NCI-H2081 treated with DMSO at 0.1 percent for 48 hours (cell line): ENCODE measurements around the gene BRSK1.

Source experiments
- DNase-seq: peaks from one replicate; lab custom pipeline; 2025; lab: John Stamatoyannopoulos, UW

The BRSK1 gene

DNA sequence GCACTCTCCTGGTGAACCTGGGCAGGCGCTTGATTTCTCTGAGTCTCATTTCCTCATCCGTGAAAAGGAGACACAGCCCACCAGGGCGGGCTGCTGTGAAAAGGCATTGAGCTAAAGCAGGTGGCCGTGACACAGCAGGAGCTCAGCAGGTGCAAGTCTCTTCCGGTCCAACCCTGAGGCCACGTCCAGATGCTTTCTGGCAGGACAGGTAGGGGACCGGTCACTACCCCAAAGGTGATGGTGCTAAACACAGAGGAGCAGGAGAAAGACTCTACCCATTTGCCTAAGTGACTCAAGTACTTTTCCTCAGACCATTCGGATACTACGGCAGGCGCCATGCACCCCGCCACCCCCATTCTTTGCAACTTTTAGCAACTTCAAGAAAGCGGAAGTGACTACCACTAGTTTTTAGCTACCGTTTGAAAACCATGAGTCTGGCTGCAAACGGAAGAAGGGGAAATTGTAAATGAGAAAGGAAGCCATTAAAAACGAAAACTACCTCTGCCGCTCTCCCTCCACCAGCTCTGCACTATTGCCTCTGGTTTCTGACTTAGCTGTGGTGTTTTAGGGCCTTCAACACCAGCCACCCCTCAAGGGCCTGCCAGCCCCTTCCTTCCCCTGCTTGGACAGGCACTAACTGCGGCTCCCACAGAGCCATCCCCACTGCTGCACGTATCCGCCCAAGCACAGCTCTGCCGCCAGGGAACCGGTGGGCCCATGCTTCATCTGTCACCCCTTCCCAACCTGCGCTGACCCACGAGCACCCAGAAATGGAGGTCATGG is 29.8 kb upstream of the BRSK1 start:
- no peak for DNase-seq

DNA sequence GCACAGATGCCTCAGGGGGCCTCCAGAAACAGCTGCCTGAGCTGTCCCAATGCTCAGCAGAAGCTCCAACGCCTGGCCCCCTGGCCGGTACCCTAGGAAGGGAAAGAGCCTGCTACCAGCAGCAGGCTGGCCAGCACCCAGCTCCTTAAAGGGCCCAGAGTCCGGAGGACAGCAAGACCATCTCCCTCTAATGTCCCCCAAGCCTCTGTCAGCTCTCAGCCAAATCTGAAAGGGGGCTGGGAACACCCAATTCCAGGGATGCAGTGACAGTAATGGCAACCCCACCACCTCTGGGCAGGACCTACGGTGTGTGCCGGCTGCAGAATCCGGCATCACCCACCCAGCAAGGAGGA is 29.2 kb upstream of the BRSK1 start:
- DNase-seq: no peak

DNA sequence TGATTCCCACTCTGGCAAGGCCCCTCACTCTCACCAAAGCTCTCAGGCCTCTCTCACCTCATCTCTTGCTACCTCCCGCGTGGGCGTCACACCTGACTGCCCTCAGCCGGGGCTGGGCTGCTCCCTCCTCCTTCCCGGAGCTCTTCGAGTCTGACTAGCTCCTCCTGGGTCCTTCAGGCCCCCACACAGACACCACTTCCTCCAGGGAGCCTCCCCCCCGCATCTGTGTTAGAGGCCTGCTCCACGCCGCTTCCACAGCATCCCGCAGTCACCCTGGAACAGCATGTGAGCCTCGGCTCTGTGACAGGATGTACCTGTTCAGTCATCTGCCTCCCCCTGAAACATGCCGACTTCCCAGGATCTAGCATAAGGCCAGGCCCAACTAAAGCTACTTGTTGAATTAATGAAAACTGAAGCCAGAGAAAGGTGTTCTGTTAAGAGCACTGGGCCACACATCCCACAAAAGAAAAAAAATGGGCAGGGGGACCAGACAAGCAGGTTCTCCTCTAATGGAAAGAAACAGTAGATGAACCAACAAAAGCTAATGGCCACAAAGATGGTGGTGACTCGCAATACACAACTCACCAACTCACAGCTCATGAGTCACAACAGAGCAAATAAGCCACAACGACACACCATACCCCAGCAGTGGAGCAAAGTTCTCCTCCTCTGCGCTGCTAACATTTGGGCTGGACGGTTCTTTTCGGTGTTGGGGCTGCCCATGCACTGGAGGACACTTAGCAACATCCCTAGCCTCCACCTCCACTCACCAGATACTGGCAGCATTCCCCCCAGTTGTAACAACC is 28.0 kb upstream of the BRSK1 start:
- DNase-seq: no peak

DNA sequence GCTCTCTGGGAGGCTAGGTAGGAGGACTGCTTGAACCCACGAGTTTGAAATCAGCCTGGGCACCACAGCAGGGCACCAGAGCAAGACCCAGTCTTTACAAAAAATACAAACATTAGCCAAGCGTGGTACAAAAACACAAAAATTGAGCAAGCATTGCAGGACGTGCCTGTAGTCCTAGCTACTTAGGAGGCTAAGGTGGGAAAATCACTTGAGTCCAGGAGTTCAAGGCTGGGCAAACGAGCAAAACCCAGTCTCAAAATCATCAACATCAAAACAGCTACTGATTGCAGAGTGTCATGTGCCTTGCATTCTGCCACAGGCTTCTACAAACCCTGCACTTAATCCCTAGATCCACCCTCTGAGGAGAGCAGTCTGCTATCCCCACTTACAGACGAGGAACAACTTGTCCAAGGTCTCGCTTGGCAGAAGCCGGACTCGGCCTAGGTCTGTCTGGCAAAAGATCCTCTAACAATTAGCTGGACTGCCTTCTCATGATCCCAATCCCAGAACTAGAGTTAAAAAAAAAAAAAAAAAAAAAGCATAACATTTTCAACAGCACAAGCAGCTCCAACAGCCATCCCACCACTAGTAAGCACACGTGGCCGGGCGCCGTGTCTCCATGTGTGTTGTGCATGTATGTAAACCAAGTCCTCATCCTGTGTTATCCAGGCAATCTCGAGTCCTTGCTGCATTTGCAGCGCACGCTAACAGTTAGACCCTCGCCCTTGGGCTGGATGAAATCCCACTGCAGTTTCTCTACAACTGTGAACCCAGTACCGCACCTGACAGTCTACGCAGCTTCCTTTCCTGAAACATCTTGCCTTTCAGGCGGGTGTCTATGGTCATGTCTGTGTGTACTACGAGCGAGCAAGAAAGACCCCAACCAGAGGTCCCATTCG is 27.0 kb upstream of the BRSK1 start:
- DNase-seq: no peak

DNA sequence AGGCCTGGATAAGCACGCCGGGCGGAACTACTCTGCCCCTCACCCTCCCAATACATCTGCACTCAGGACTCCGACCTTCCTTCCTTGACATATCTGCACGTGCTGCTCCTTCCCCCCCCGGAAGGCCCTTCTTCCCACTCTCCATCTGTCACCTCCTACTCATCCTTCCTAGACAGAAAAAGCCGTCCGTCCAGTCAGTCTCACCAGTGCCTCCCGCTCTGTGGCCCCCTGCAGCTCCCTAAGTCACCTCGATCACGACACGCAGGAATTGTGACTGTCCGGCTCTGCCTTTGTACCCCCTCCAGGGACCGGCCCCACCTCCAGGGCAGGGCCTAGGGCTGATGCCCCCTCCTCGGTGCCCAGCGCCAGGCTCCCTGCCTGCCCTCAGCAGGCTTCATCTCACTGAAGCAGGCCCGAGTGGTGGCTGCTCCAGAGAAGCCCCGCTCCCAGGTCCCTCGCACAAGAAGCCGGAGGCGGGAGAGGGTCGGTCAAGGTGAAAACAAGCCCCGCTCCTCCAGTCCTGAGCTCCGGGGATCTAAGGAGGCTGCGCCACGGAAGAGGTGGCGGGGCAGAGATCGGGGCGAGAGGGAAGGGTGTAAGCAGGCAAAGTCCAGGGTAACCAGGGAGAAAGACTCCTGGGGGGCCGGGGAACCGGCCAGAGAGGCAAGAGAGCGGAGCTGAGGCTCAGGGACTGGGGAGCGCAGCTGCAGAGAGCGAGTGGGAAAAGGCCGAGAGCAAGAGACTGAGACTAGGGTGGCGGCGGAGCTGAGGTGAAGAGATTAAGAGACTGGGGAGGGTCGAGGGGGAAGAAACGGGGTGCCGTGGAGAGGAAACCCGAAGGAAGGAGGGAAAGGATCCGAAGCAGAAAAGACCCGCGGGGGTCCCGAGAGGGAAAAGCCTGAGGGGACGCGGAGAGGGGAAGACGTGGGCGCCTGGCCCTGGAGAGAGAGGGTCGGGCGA is 26.1 kb upstream of the BRSK1 start:
- DNase-seq: no peak

DNA sequence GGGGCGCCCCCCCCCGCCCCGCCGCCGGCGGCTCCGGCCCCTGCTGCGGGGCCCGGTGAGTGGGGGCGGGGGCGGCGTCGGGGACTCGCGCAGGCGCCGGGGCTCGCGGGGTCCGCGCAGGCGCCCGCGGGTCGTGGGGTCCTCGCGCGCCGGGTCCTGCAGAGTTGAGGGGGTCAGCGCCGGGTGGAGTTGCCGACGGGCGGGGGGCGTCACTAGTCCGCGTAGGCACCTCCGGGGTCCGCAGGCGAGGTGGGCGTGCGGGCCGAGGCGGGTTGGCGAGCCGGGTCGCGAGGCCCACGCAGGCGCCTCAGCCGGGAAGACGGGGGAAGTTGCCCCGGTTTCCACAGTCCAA is 25.3 kb upstream of the BRSK1 start:
- no peak for DNase-seq

DNA sequence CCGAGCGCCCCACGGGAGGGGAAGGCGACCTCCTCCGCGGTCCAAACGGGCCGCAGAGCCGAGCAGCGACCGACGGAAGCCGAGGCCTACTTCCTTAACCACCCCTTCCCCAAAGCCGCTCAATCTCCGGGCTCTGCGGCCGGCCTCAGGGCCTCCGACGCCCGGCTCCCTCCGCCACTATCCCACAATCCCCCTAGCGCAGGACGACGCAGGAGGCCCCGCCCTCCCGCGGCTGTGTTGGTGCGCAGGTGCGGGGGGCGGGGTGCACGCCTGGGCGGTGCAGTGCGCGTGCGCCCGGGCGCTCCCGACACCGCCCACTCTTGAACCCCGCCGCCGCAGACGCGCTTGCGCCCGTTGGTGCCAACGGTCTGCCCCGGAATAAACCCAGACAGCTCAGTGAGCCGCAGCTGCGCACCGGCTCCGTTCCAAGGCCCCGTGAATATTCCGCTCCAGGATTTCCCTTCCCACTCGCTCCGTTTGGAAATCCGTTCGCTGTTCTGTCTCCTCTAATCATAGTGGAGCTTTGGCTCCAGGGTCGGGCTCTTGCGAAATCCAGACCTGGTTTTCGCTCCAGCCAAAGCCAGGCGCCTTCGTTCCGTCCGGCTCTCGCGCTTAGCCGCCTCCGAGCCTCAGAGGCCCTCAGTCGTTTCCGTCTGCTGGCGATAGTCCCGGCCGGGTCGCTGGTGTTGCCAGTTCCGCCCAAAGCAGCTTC is 24.8 kb upstream of the BRSK1 start, which contains the start of gene PPP6R1:
Gene PPP6R1 (minus strand): TSS at position 190 of the 712 bp plus-strand sequence. CDS start 11,914 bp downstream, outside the sequence.
- DNase-seq: peak; percentile 97

DNA sequence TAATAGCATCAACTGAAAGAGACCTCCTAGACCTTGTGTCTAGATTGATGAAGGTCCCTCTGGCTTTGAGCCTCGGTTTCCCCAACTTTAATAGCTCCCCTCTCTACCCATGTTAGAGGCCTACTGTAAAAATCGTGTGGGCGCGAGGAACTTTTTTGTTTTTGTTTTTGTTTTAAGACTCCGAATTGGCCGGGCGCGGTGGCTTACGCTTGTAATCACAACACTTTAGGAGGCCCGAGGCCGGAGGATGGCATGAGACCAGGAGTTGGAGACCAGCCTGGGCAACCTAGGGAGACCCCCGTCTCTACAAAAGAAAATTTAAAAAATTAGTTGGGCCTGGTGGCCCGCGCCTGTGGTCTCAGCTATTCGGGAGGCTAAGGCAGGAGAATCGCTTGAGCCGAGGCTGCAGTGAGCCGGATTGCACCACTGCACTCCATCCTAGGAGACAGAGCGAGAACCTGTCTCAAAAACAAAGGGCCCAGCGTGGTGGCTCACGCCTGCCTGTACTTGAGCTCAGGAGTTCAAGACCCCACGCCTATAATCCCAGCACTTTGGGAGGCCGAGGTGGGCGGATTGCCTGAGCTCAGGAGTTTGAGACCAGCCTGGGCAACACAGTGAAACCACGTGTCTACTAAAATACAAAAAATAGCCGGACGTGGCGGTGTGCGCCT is 24.1 kb upstream of the BRSK1 start:
- DNase-seq: no peak

DNA sequence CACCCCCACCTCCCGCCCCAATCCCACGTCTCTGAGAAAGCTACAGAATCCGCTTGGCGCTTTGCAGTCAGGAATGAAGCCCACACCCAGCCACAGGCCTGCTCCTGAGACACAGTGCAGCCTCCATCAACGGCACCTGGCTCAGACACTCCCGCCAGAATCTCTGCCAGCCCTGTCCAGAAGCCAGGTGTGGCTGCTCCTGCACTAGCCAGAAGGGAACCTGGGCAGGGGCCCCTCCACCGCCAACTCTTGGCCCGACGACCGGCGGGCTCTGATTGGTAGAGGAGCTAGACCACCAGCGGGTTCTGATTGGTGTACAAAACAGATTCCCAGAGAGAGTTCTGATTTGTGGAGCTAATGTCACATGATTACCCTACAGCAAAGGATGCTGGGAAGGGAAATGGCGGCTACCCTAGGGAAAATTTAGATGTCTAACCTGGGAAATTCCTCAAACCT is 22.1 kb upstream of the BRSK1 start:
- DNase-seq: no peak

DNA sequence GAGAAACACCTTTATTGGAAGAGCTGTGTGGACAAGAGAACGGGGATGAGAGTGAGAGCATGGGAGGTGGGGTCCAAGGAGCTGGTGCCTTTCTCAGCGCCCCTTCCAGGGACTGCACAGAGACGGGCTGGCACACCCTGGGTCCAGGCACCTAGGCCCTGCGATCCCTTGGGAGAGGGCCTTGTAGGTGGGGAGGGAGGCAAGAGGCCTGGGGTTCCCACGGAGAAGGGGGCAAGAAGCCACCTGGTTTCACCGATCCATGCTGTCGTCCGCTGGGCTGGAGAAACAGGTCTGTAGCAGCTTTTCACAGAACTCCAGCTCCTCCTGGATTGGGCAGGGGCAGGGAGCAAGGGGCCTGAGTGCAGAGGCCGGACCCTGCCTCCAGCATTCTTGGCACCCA is 21.4 kb upstream of the BRSK1 start:
- no peak for DNase-seq

DNA sequence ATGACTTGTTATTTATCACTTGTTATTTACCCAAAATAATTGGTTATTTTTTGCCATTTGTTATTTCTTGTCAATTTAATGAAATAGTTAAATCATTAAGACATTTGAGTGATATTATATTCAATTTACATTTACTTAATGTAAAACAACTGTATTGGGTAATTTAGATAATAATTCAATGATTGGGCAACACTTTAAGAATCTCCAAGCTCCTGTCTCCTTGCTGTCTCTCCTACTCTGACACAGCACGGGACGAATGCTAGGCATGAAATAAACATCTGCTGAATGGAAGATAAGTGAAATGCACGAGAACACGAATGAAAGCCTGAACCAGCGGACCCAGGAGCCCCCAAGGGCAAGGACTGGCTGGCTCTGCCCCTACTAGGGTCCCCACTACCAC is 19.3 kb upstream of the BRSK1 start:
- DNase-seq: no peak

DNA sequence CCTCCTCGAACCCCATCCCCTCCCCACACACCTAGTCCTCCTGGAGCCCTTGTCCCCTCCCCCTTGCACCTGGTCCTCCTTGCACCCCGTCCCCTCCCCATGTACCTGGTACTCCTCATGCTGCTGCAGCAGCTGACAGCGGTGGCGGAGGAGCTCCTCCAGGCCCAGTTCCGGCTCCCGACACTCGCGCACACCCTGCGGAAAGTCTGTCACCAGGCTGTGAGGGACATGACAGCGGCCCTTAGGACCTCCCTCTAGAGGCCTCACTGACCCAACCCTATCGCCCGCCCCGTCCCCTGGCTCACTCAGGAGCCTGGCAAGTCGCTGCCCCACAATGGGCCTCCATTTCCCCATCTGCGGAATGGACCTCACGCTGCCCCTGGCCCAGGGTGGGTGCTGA is 18.6 kb upstream of the BRSK1 start:
- DNase-seq: no peak

DNA sequence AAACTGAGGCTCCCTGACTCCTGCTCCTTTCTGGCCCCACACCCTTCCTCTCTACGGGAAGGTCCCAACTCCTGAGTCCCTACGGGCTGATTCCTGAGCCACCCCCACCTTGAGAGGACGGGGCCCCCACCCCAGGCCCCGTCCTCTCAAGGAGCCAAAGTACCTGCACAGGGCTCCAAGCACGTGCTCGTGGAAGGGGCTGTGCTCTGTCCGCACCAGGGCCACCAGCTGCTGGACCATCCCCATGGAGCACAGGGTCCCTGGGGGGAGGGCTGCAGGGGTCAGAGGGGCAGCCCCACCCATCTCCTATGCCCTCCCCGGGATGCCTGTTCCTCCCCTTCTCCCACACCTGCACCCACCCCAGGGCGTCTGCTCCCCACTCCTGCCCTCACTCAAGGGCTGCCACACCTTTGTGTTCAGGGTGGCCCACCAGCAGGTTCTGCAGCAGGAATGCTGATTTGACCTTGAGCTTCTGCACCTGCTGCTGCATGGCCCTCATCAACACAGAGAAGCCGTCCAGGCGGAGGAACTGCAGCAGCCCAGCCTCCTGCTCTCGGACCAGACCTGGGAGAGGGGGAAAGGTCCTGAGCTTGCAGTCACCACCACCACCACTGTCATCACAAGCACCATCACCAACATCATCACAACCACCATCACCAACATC is 17.9 kb upstream of the BRSK1 start:
- DNase-seq: no peak

DNA sequence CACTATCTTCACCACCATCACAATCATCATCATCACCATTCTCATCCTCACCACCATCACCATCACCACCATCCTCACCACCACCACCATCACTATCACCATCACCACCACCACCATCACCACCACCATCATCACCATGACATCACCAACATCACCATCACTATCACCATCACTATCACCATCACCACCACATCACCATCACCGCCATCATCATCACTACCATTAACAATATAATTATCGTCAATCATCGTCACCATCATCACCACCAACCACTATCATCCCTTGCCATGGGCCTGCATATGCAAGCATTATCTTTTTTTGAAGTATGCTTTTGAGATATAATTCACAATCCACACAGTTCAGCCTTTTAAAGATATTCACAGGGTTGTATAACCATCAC is 17.4 kb upstream of the BRSK1 start:
- DNase-seq: no peak

DNA sequence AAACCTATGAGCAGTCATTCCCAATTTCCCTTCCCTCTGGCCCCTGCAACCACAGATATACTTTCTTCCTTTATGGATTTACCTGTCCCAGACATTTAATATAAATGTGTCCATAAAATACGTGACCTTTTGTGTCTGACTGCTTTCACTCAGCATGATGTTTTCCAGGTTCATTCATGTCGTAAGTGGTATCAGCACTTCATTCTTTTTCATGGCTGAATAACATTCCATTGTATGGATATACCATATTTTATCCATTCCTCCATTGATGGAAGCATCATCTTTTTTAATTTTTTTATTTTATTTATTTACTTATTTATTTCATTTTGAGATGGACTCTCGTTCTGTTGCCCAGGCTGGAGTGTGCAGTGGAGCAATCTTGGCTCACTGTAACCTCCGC is 17.0 kb upstream of the BRSK1 start:
- DNase-seq: no peak

DNA sequence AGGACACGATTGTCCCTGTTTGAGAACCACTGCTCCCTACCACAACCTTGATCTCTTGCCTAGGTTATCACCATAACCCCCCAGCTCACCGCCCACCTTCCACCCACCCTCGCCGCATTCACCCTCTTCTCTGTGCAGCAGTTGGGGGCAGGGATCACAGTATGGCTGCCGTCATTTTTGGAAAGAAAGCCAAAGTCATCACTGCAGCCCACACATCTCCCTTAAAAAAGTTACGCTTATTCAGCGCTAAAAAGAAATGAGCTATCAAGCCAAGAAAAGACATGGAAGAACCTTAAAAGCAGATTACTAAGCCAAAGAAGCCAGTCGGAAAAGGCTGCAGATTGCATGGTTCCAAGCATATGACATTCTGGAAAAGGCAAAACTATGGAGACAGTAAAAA is 14.5 kb upstream of the BRSK1 start:
- no peak for DNase-seq

DNA sequence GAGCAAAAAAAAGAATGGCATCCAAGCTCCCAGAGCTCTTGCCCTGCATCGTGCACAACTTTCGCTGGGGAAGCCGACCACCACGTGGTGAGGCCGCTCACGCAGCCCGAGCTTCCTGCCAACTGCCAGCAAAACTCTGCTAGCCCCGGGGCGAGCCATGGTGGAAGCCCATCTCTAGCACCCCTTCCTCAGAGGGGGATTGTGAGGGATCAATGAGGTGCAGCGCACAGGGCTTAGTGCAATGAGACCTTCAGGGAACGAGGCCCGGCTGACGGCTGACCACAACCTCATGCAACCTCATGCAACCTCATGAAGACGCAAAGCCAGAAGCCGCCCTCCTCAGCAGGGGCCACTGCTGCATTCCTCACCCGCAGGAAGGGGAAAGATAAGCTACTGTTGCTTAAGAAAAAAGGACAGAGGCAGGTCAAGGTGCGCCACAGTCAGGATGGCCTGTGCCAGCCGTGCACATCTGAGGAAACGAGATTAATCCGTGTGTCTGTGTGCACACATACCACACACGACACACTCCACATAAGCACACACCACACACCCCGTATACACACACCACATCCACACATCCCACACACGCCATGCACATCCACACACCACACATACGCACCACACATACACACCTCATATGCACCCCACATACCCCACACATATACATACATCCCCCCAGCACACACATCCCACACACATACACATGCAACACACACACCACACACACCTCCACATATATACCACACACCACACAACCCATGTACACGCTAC is 13.4 kb upstream of the BRSK1 start:
- DNase-seq: no peak

DNA sequence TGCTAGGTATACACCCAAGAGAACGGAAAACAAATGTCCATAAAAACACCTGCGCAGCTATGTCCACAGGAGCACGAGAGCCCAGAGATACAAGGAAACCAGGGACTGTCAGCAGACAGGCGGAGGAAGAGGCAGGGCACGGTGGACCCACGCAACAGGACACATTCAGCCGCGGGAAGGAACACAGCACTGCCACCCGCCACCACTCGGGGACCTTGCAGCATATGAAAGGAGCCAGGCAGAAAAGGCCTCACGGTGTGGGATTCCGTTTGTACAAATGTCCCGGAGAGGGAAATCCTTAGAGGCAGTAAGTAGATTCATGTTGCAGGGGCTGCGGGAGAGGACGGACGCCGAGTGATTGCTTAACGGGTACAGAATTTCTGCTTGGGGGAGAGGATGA is 11.7 kb upstream of the BRSK1 start:
- DNase-seq: no peak
